WTC11 (cell line): Measurements from ENCODE around the gene RMND5B. TPM values are rescaled to one million over a fixed set of nuclear protein-coding genes. Genes with fewer than 3 reads are reported as not detected.

Source experiments
- ATAC-seq: fragments of 200-7000 bp; cut with Tn5 transposase; 2 replicates; pipeline ENCODE4 v1.10.0; 2021; ENCODE audit warnings: mild to moderate bottlenecking, moderate library complexity
- CTCF ChIA-PET: fragments of 300-600 bp; sonication (Branson Sonifier 250); formaldehyde crosslinking; loops from one replicate; lab custom pipeline; 2021; ENCODE audit warnings: antibody characterized with exemption; lab: Charles Lee
- POLR2A ChIA-PET: fragments of 350-600 bp; sonication (Branson Sonifier 250); formaldehyde crosslinking; loops from one replicate; lab custom pipeline; 2021; ENCODE audit warnings: antibody characterized with exemption; lab: Charles Lee
- DNase-seq: peaks from one replicate; pipeline ENCODE4 v3.0.0; 2021; ENCODE audit warnings: low spot score
- H3K27ac Mint-ChIP-seq: 2 replicates; pipeline ENCODE4 v1.8.0; 2021; ENCODE audit warnings: mixed read lengths
- H3K27me3 Mint-ChIP-seq: 2 replicates; pipeline ENCODE4 v1.8.0; 2021; ENCODE audit warnings: low read depth, mild to moderate bottlenecking, moderate library complexity, mixed read lengths
- H3K36me3 Mint-ChIP-seq: 2 replicates; pipeline ENCODE4 v1.8.0; 2021; ENCODE audit warnings: mixed read lengths
- H3K4me1 Mint-ChIP-seq: 2 replicates; pipeline ENCODE4 v1.8.0; 2022; ENCODE audit warnings: mixed read lengths
- H3K4me3 Mint-ChIP-seq: 2 replicates; pipeline ENCODE4 v1.8.0; 2021; ENCODE audit warnings: mild to moderate bottlenecking, moderate library complexity, mixed read lengths
- H3K9me3 Mint-ChIP-seq: 2 replicates; pipeline ENCODE4 v1.8.0; 2021; ENCODE audit warnings: mixed read lengths
- ATF1 ChIP-seq: sonication (generic); formaldehyde crosslinking; IDR thresholded peaks from 2 replicates; pipeline ENCODE4 v1.8.1; 2023; ENCODE audit warnings: mild to moderate bottlenecking, moderate library complexity, missing genetic modification reagents
- ESRRA ChIP-seq: sonication (generic); formaldehyde crosslinking; IDR thresholded peaks from 2 replicates; pipeline ENCODE4 v1.8.1; 2022; ENCODE audit warnings: mild to moderate bottlenecking, missing genetic modification reagents, borderline replicate concordance
- FOXK1 ChIP-seq: sonication (generic); formaldehyde crosslinking; IDR thresholded peaks from 2 replicates; pipeline ENCODE4 v1.8.0; 2022; ENCODE audit warnings: mild to moderate bottlenecking, moderate library complexity, missing genetic modification reagents
- KAT7 ChIP-seq: sonication (generic); formaldehyde crosslinking; IDR thresholded peaks from 2 replicates; pipeline ENCODE4 v1.8.1; 2023; ENCODE audit warnings: missing genetic modification reagents, mild to moderate bottlenecking, borderline replicate concordance
- NFE2L1 ChIP-seq: sonication (generic); formaldehyde crosslinking; IDR thresholded peaks from 2 replicates; pipeline ENCODE4 v1.8.1; 2023; ENCODE audit warnings: missing genetic modification reagents
- RORB ChIP-seq: fragments of 250-450 bp; sonication (Bioruptor Pico); IDR thresholded peaks from 2 replicates; pipeline ENCODE4 v1.9.0; 2021; ENCODE audit warnings: mild to moderate bottlenecking
- TEAD1 ChIP-seq: sonication (generic); formaldehyde crosslinking; IDR thresholded peaks from 2 replicates; pipeline ENCODE4 v1.8.0; 2022; ENCODE audit warnings: mild to moderate bottlenecking, missing genetic modification reagents
- TP53 ChIP-seq: sonication (generic); formaldehyde crosslinking; IDR thresholded peaks from 2 replicates; pipeline ENCODE4 v1.8.1; 2023; ENCODE audit warnings: mild to moderate bottlenecking, missing genetic modification reagents
- ZNF121 ChIP-seq: sonication (generic); formaldehyde crosslinking; IDR thresholded peaks from 2 replicates; pipeline ENCODE4 v1.8.0; 2023; ENCODE audit warnings: missing genetic modification reagents
- ZNF317 ChIP-seq: sonication (generic); formaldehyde crosslinking; IDR thresholded peaks from 2 replicates; pipeline ENCODE4 v1.8.1; 2023; ENCODE audit warnings: low read depth, mild to moderate bottlenecking, moderate library complexity, missing genetic modification reagents, borderline replicate concordance
- total RNA-seq: library from RNA; stranded (reverse); gene quantifications from 3 replicates; pipeline ENCODE4 v1.2.3, GENCODE V29; 2021
- TF ChIP-seq, protein P1 (sequence below): sonication (generic); formaldehyde crosslinking; conservative IDR thresholded peaks from 2 replicates; pipeline ENCODE4 v1.8.1; 2022; ENCODE audit warnings: mild to moderate bottlenecking, missing genetic modification reagents
- TF ChIP-seq, protein P2 (sequence below): fragments of 250-450 bp; sonication (Bioruptor Pico); conservative IDR thresholded peaks from 2 replicates; pipeline ENCODE4 v1.9.0; 2021; ENCODE audit warnings: mild to moderate bottlenecking
- TF ChIP-seq, protein P3 (sequence below): sonication (generic); formaldehyde crosslinking; conservative IDR thresholded peaks from 2 replicates; pipeline ENCODE4 v1.8.1; 2023; ENCODE audit warnings: mild to moderate bottlenecking, low read depth, missing genetic modification reagents, moderate library complexity
- TF ChIP-seq, protein P4 (sequence below): sonication (generic); formaldehyde crosslinking; IDR thresholded peaks from 2 replicates; pipeline ENCODE4 v1.8.1; 2023; ENCODE audit warnings: mild to moderate bottlenecking, missing genetic modification reagents, moderate library complexity
- TF ChIP-seq, protein P5 (sequence below): sonication (generic); formaldehyde crosslinking; IDR thresholded peaks from 2 replicates; pipeline ENCODE4 v1.8.0; 2022; ENCODE audit warnings: missing genetic modification reagents

Gene RMND5B
- total RNA-seq, 1 experiment from 2014 or later, result 93.3 TPM

DNA sequence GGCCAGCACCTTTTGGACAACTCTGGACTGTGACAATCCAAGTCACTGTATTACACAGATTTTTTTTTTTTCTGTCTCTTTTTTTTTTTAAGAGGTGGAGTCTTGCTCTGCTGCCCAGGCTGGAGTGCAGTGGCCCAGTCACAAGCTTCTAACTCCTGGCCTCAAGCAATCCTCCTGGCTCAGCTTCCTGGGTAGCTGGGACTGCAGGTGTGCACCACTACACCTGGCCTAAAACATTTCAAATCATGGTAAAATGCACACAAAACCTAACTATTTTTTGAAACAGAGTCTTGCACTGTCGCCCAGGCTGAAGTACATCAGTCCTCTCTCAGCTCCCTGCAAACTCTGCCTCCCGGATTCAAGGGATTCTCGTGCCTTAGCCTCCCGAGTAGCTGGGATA is 24.7 kb upstream of the RMND5B start:
- H3K27ac Mint-ChIP-seq, result no peak overlapping the region
- POLR2A ChIA-PET, result interaction anchor here (0.7 kb wide), 1 partner anchor 35 kb away, joined by 3 read pairs; no protein-coding TSS in a partner anchor
- no peak for DNase-seq
- CTCF ChIA-PET, result interaction anchor here (0.6 to 3.6 kb wide), 3 partner anchors 15 to 130 kb away, joined by 3 to 23 read pairs (median 4); no protein-coding TSS in a partner anchor
- H3K27me3 Mint-ChIP-seq, result no peaks in the 10 kb centered on the region; the same call in 1 of the 2 replicates
- peaks cover 15% of the 10 kb centered on the region for H3K4me1 Mint-ChIP-seq
- H3K4me3 Mint-ChIP-seq, result no peak overlapping the region
- 0 out of 2 replicates have a peak, but pooled peaks cover 3% of the 10 kb centered on the region for H3K9me3 Mint-ChIP-seq
- H3K36me3 Mint-ChIP-seq, result 0 out of 2 replicates have a peak, but pooled peaks cover 2% of the 10 kb centered on the region
- ATAC-seq, result no peak
- TF ChIP-seq ZNF121 (CRISPR knock-in tag), result 0 out of 2 replicates have a peak, but pooled peaks have one; percentile 6
- TF ChIP-seq, protein P1, sequence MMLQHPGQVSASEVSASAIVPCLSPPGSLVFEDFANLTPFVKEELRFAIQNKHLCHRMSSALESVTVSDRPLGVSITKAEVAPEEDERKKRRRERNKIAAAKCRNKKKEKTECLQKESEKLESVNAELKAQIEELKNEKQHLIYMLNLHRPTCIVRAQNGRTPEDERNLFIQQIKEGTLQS (CRISPR knock-in tag), result no peak
- TF ChIP-seq NFE2L1 (CRISPR knock-in tag), result no peak
- no peak for TF ChIP-seq ZNF317 (CRISPR knock-in tag)
- TF ChIP-seq, all 79 proteins: peak for 1

DNA sequence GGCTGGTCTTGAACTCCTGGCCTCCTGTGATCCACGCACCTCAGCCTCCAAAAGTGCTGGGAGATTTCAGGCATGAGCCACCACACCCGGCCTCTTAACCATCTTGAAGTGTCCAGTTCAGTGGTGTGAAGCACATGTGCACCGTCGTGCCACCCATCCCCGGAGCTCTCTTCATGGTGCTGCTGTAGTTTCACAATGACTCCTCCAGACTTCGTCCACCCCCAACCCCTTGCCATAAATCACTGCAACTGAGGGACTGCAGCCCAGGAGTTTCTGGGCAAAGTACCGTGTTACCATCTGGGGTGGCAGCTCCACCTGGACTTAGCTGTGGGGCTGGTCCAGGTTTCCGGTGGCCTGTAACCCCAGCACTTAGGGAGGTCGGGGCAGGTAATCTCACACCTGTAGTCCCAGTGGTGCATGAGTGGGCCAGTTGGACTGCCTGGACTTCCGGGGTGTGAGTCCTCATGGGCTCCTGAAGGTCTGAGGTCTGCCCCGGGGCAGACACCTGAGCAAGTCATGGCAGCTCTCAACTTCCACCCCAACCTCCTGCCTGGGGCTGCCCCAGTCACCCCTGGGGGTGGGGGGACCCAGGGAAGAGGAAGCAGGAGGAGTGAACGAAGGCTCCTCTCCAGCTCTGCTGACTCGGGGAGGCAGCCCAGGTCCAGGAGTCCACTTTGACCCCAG is 24.1 kb upstream of the RMND5B start:
- Mint-ChIP-seq H3K9me3 (0 out of 2 replicates have a peak, but pooled peaks cover 3% of the 10 kb centered on the region), H3K4me3 (no peak overlapping the region), H3K27ac (no peak overlapping the region), H3K36me3 (0 out of 2 replicates have a peak, but pooled peaks cover 2% of the 10 kb centered on the region), H3K4me1 (peaks cover 15% of the 10 kb centered on the region), H3K27me3 (no peaks in the 10 kb centered on the region; the same call in 1 of the 2 replicates)
- TF ChIP-seq TEAD1 (CRISPR knock-in tag) (no peak), RORB (CRISPR knock-in tag) (no peak), TP53 (CRISPR knock-in tag) (no peak), ESRRA (CRISPR knock-in tag) (no peak), ATF1 (no peak), KAT7 (CRISPR knock-in tag) (no peak), FOXK1 (CRISPR knock-in tag) (no peak)
- TF ChIP-seq, protein P2, sequence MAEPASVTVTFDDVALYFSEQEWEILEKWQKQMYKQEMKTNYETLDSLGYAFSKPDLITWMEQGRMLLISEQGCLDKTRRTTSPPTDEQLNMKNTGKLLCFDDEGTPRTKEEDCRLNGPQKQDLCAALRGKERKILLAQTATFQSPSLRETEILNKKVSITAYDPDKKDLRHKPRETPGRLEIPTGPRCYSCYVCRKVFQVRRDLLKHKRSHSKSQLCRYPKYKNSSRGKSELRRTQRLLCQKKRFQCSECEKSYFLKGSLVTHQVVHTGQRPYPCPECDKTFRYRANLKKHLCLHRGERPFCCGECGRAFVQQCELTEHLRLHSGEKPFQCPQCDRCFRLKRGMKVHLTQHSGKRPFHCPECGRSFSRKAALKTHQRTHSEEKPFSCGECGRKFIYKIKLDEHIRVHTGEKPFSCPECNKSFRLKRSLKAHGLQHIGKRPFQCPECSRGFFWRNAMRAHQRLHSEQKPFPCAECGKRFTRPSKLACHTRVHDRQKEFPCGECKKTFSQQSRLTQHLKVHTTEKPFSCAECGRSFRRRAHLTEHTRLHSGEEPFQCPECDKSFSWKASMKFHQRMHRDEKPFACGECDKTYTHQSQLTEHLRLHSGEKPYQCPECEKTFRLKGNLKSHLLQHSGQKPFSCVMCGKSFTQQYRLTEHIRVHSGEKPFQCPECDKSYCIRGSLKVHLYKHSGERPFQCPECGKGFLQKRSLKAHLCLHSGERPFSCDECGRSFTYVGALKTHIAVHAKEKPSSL, result no peak
- CTCF ChIA-PET, result interaction anchor here (0.6 to 3.6 kb wide), 3 partner anchors 14 to 129 kb away, joined by 3 to 23 read pairs (median 6); no protein-coding TSS in a partner anchor
- no peak for ATAC-seq
- POLR2A ChIA-PET, result interaction anchor here (0.6 kb wide), 1 partner anchor 9 kb away, joined by 5 read pairs; no protein-coding TSS in a partner anchor
- DNase-seq, result no peak

DNA sequence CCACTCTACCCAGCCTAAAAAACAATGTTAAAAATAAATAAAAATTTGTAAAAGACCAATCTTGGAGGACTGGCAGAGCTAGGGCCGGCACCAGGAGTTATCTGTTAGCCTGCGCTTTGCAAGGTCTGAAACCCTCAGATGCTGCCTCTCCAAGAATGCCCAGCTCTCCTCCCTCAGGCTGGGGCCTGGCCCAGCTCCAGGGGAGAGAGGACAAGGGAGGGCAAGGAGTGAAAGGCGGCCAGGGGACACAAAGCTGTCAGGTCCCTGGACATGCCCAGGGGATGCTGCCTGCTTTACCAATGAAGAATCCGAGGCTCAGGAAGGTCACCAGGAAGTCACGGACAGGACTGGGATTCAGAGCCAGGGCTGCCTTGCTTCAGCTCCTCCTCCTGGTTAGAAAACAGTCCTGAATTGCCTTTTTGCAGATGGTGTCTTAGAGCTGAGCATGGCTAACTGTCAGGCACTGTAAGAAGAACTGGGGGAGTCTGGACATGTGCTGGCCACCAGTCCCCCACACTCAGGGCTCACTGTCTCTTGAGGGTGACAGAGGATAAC is 23.0 kb upstream of the RMND5B start:
- CTCF ChIA-PET, result interaction anchor here (0.8 to 3.6 kb wide), 8 partner anchors 9 to 38 kb away, joined by 3 to 23 read pairs (median 6); no protein-coding TSS in a partner anchor
- Mint-ChIP-seq H3K27me3 (no peaks in the 10 kb centered on the region; the same call in 1 of the 2 replicates), H3K36me3 (no peaks in the 10 kb centered on the region), H3K4me3 (no peak overlapping the region)
- DNase-seq, result no peak
- TF ChIP-seq, protein P3, sequence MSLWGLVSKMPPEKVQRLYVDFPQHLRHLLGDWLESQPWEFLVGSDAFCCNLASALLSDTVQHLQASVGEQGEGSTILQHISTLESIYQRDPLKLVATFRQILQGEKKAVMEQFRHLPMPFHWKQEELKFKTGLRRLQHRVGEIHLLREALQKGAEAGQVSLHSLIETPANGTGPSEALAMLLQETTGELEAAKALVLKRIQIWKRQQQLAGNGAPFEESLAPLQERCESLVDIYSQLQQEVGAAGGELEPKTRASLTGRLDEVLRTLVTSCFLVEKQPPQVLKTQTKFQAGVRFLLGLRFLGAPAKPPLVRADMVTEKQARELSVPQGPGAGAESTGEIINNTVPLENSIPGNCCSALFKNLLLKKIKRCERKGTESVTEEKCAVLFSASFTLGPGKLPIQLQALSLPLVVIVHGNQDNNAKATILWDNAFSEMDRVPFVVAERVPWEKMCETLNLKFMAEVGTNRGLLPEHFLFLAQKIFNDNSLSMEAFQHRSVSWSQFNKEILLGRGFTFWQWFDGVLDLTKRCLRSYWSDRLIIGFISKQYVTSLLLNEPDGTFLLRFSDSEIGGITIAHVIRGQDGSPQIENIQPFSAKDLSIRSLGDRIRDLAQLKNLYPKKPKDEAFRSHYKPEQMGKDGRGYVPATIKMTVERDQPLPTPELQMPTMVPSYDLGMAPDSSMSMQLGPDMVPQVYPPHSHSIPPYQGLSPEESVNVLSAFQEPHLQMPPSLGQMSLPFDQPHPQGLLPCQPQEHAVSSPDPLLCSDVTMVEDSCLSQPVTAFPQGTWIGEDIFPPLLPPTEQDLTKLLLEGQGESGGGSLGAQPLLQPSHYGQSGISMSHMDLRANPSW (CRISPR knock-in tag), result no peak
- TF ChIP-seq, protein P4, sequence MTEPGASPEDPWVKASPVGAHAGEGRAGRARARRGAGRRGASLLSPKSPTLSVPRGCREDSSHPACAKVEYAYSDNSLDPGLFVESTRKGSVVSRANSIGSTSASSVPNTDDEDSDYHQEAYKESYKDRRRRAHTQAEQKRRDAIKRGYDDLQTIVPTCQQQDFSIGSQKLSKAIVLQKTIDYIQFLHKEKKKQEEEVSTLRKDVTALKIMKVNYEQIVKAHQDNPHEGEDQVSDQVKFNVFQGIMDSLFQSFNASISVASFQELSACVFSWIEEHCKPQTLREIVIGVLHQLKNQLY (CRISPR knock-in tag), result no peak
- TF ChIP-seq, protein P5, sequence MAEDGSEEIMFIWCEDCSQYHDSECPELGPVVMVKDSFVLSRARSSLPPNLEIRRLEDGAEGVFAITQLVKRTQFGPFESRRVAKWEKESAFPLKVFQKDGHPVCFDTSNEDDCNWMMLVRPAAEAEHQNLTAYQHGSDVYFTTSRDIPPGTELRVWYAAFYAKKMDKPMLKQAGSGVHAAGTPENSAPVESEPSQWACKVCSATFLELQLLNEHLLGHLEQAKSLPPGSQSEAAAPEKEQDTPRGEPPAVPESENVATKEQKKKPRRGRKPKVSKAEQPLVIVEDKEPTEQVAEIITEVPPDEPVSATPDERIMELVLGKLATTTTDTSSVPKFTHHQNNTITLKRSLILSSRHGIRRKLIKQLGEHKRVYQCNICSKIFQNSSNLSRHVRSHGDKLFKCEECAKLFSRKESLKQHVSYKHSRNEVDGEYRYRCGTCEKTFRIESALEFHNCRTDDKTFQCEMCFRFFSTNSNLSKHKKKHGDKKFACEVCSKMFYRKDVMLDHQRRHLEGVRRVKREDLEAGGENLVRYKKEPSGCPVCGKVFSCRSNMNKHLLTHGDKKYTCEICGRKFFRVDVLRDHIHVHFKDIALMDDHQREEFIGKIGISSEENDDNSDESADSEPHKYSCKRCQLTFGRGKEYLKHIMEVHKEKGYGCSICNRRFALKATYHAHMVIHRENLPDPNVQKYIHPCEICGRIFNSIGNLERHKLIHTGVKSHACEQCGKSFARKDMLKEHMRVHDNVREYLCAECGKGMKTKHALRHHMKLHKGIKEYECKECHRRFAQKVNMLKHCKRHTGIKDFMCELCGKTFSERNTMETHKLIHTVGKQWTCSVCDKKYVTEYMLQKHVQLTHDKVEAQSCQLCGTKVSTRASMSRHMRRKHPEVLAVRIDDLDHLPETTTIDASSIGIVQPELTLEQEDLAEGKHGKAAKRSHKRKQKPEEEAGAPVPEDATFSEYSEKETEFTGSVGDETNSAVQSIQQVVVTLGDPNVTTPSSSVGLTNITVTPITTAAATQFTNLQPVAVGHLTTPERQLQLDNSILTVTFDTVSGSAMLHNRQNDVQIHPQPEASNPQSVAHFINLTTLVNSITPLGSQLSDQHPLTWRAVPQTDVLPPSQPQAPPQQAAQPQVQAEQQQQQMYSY (CRISPR knock-in tag), result peak; percentile 97
- TF ChIP-seq, all 79 proteins: peak for 1
- ATAC-seq, result peak; percentile 66
- POLR2A ChIA-PET, result interaction anchor here (0.7 kb wide), 1 partner anchor 23 kb away, joined by 5 read pairs; the partner anchor contains the start of gene RMND5B
- Mint-ChIP-seq H3K27ac (0 out of 2 replicates have a peak overlapping the region, but pooled peaks have one; percentile 6), H3K9me3 (peaks cover 4% of the 10 kb centered on the region; the same call in 1 of the 2 replicates), H3K4me1 (peaks cover 16% of the 10 kb centered on the region)
